A673 (cell line): ENCODE data around the gene TMPO. TPM values are rescaled to one million over a fixed set of nuclear protein-coding genes. Genes with fewer than 3 reads are reported as not detected.

Source experiments
- BruUV-seq: library from RNA; stranded (reverse); fragments of 400-500 nt; replicated peaks from 2 replicates; lab custom pipeline; 2021; lab: Mats Ljungman, UMichigan
- CTCF ChIA-PET: fragments of 300-600 bp; sonication (Branson Sonifier 250); formaldehyde crosslinking; loops from one replicate; lab custom pipeline; 2022; ENCODE audit warnings: antibody characterized with exemption; lab: Charles Lee
- POLR2A ChIA-PET: fragments of 300-600 bp; sonication (Branson Sonifier 250); formaldehyde crosslinking; loops from one replicate; lab custom pipeline; 2022; ENCODE audit warnings: antibody characterized with exemption; ENCODE audit not compliant: low non-redundant PET; lab: Charles Lee
- DNase-seq: peaks from one replicate; pipeline ENCODE4 v3.0.0-alpha.2; 2015; ENCODE audit warnings: low spot score
- H3K27ac ChIP-seq: fragments of 200-600 bp; sonication (generic); 2 replicates; pipeline ENCODE4 v1.5.1; 2016; ENCODE audit warnings: mixed run types, low read depth, mild to moderate bottlenecking, mixed read lengths, antibody characterized with exemption, low read length; ENCODE audit not compliant: poor library complexity, severe bottlenecking
- H3K27me3 ChIP-seq: fragments of 200-600 bp; sonication (generic); replicated peaks from 2 replicates; pipeline ENCODE4 v1.6.1; 2017; ENCODE audit warnings: mixed run types, low read depth, mild to moderate bottlenecking, mixed read lengths, antibody characterized with exemption, low read length; ENCODE audit not compliant: insufficient read depth, poor library complexity
- H3K36me3 ChIP-seq: fragments of 200-600 bp; sonication (generic); 2 replicates; pipeline ENCODE4 v1.6.1; 2016; ENCODE audit warnings: mixed run types, mild to moderate bottlenecking, mixed read lengths, antibody characterized with exemption, low read length; ENCODE audit not compliant: insufficient read depth, poor library complexity, severe bottlenecking
- H3K4me1 ChIP-seq: fragments of 200-600 bp; sonication (generic); 2 replicates; pipeline ENCODE4 v1.6.1; 2017; ENCODE audit warnings: mixed run types, mild to moderate bottlenecking, mixed read lengths, antibody characterized with exemption, low read length; ENCODE audit not compliant: insufficient read depth, poor library complexity, severe bottlenecking
- H3K4me3 ChIP-seq: fragments of 200-600 bp; sonication (generic); 2 replicates; pipeline ENCODE4 v1.5.1; 2016; ENCODE audit warnings: low read depth, mixed run types, mild to moderate bottlenecking, mixed read lengths, low read length; ENCODE audit not compliant: poor library complexity, severe bottlenecking
- H3K9me3 ChIP-seq: fragments of 200-600 bp; sonication (generic); 2 replicates; pipeline ENCODE4 v1.6.1; 2016; ENCODE audit warnings: mixed run types, low read depth, mild to moderate bottlenecking, mixed read lengths, antibody characterized with exemption, low read length; ENCODE audit not compliant: poor library complexity, severe bottlenecking
- EZH2 ChIP-seq: fragments of 200-600 bp; sonication (generic); IDR thresholded peaks from 2 replicates; pipeline ENCODE4 v1.6.1; 2017; ENCODE audit warnings: borderline replicate concordance, low read depth, mild to moderate bottlenecking, mixed read lengths, antibody characterized with exemption, low read length; ENCODE audit not compliant: poor library complexity, severe bottlenecking
- intact Hi-C: fragments of 100-400 bp; cut with micrococcal nuclease; formaldehyde crosslinking; loops from one replicate; pipeline ENCODE4 v1.10.0; 2022; ENCODE audit not compliant: unreplicated experiment
- total RNA-seq: library from RNA; stranded (reverse); gene quantifications from 2 replicates; pipeline ENCODE4 v1.2.3, GENCODE V29; 2021
- TF ChIP-seq, protein P1 (sequence below): fragments of 300-800, 200-600 bp; sonication (generic); conservative IDR thresholded peaks from 2 replicates; pipeline ENCODE4 v1.5.1; 2017; ENCODE audit warnings: low read depth, mild to moderate bottlenecking, antibody characterized with exemption, low read length, moderate library complexity, mixed read lengths

TMPO gene
- total RNA-seq, 1 experiment from 2014 or later, result 296 TPM

DNA sequence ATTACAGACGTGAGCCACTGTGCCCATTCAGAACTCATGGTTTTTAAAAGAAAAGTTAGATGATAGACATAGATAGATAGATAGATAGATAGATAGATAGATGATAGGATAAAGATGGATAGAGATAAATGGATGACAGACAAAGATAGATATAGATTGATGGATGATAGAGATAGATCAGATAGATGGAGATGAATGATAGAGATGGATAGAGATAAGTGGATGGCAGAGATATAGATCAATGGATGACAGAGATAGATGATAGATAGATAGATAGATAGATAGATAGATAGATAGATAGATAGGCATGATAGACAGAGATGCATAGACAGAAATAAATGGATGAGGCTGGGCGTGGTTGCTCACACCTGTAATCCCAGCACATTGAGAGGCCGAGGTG is 64.4 kb downstream of the TMPO start:
- ChIA-PET POLR2A (no interaction called here), CTCF (no interaction called here)
- Histone ChIP-seq H3K9me3 (no peaks in the 10 kb centered on the region), H3K27me3 (no peaks in the 10 kb centered on the region), H3K4me3 (no peak overlapping the region), H3K36me3 (no peaks in the 10 kb centered on the region), H3K27ac (no peak overlapping the region), H3K4me1 (no peaks in the 10 kb centered on the region)
- DNase-seq, result no peak
- no TSS peak for BruUV-seq
- no peak for TF ChIP-seq EZH2
- TF ChIP-seq, protein P1, sequence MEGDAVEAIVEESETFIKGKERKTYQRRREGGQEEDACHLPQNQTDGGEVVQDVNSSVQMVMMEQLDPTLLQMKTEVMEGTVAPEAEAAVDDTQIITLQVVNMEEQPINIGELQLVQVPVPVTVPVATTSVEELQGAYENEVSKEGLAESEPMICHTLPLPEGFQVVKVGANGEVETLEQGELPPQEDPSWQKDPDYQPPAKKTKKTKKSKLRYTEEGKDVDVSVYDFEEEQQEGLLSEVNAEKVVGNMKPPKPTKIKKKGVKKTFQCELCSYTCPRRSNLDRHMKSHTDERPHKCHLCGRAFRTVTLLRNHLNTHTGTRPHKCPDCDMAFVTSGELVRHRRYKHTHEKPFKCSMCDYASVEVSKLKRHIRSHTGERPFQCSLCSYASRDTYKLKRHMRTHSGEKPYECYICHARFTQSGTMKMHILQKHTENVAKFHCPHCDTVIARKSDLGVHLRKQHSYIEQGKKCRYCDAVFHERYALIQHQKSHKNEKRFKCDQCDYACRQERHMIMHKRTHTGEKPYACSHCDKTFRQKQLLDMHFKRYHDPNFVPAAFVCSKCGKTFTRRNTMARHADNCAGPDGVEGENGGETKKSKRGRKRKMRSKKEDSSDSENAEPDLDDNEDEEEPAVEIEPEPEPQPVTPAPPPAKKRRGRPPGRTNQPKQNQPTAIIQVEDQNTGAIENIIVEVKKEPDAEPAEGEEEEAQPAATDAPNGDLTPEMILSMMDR, result no peak
- intact Hi-C loops, result no loop called here

DNA sequence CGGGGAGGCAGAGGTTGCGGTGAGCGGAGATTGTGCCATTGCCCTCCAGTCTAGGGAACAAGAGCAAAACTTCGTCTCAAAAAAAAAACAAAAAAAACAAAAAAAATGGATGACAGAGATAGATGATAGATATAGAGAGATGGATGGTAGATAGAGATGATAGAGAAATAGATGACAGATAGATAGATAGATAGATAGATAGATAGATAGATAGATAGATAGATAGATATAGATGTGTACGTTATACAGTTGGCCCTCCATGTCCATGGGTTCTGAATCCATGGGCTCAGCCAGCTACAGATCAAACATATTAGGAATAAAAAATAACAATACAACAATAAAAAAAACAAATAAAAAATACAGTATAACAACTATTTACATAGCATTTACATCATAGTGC is 65.3 kb downstream of the TMPO start:
- H3K9me3 ChIP-seq, result no peaks in the 10 kb centered on the region
- no TSS peak for BruUV-seq
- ChIA-PET CTCF (no interaction called here), POLR2A (no interaction called here)
- H3K4me1 ChIP-seq, result no peaks in the 10 kb centered on the region
- no peak overlapping the region for H3K4me3 ChIP-seq
- no peaks in the 10 kb centered on the region for H3K27me3 ChIP-seq
- DNase-seq, result no peak
- TF ChIP-seq, protein P1, result no peak
- TF ChIP-seq EZH2, result no peak
- H3K27ac ChIP-seq, result no peak overlapping the region
- no peaks in the 10 kb centered on the region for H3K36me3 ChIP-seq
- intact Hi-C loops, result no loop called here

- Histone ChIP-seq H3K27me3 (no peaks in the 10 kb centered on the region), H3K36me3 (no peaks in the 10 kb centered on the region), H3K27ac (no peak overlapping the region), H3K9me3 (no peaks in the 10 kb centered on the region), H3K4me1 (no peaks in the 10 kb centered on the region), H3K4me3 (no peak overlapping the region)
- ChIA-PET POLR2A (no interaction called here), CTCF (no interaction called here)
- no peak for TF ChIP-seq EZH2
- TF ChIP-seq, protein P1, result no peak
- BruUV-seq, result no TSS peak
- DNase-seq, result no peak
- intact Hi-C loops, result no loop called here
These were observed 65.7 kb downstream of the TMPO start for GRCh38 chr12:98581101-98581500.
